ENCODE results near the gene ELP1. TPM values are rescaled to one million over a fixed set of nuclear protein-coding genes. Genes with fewer than 3 reads are reported as not detected.
"Not testable (repeated sequence)": the region's sequence is repeated elsewhere in the genome, so short reads cannot be mapped to it uniquely, and the experiment has no call there.

ELP1 gene
- total RNA-seq, 1 donor from 2014 or later, result 23.2 TPM

- H3K27ac Mint-ChIP-seq (ENCODE audit: unreplicated experiment), result no peak overlapping the region
- H3K4me1 Mint-ChIP-seq (ENCODE audit: unreplicated experiment), result peaks cover 14% of the 10 kb centered on the region
- no peaks in the 10 kb centered on the region for H3K36me3 Mint-ChIP-seq (ENCODE audit: low read depth, unreplicated experiment)
- no peak for TF ChIP-seq CTCF (IDR thresholded peaks at IDR 0.05; ENCODE audit: unreplicated experiment)
- no peak for DNase-seq (ENCODE audit: low spot score)
- no peaks in the 10 kb centered on the region for H3K27me3 Mint-ChIP-seq (ENCODE audit: unreplicated experiment)
- no peak overlapping the region for H3K4me3 Mint-ChIP-seq (ENCODE audit: unreplicated experiment)
- H3K9me3 Mint-ChIP-seq (ENCODE audit: unreplicated experiment), result no peaks in the 10 kb centered on the region
Observed at GRCh38 chr9:108850293-108850897, 83.5 kb downstream of the ELP1 start.

- not testable (repeated sequence) for H3K27ac Mint-ChIP-seq (ENCODE audit: unreplicated experiment)
Observed at GRCh38 chr9:108848296-108848695, 85.6 kb downstream of the ELP1 start.

GRCh38 chr9:108845947-108846346, 88.0 kb downstream of the ELP1 start:
- no peaks in the 10 kb centered on the region for H3K36me3 Mint-ChIP-seq (ENCODE audit: low read depth, unreplicated experiment)
- no peaks in the 10 kb centered on the region for H3K27me3 Mint-ChIP-seq (ENCODE audit: unreplicated experiment)
- peaks cover 9% of the 10 kb centered on the region for H3K4me1 Mint-ChIP-seq (ENCODE audit: unreplicated experiment)
- no peak for DNase-seq (ENCODE audit: low spot score)
- H3K9me3 Mint-ChIP-seq (ENCODE audit: unreplicated experiment), result no peaks in the 10 kb centered on the region
- no peak overlapping the region for H3K27ac Mint-ChIP-seq (ENCODE audit: unreplicated experiment)
- H3K4me3 Mint-ChIP-seq (ENCODE audit: unreplicated experiment), result no peak overlapping the region
- no peak for TF ChIP-seq CTCF (IDR thresholded peaks at IDR 0.05; ENCODE audit: unreplicated experiment)

More at GRCh38 chr9:108848296-108848695, 85.6 kb downstream of the ELP1 start:
- H3K27me3 Mint-ChIP-seq (ENCODE audit: unreplicated experiment); H3K36me3 Mint-ChIP-seq (ENCODE audit: low read depth, unreplicated experiment); DNase-seq (ENCODE audit: low spot score); H3K4me3 Mint-ChIP-seq (ENCODE audit: unreplicated experiment); H3K9me3 Mint-ChIP-seq (ENCODE audit: unreplicated experiment): not testable (repeated sequence)
- H3K4me1 Mint-ChIP-seq (ENCODE audit: unreplicated experiment), result peaks cover 14% of the 10 kb centered on the region

- H3K9me3 Mint-ChIP-seq (ENCODE audit: unreplicated experiment), result no peaks in the 10 kb centered on the region
- no peaks in the 10 kb centered on the region for H3K36me3 Mint-ChIP-seq (ENCODE audit: low read depth, unreplicated experiment)
- H3K27me3 Mint-ChIP-seq (ENCODE audit: unreplicated experiment), result no peaks in the 10 kb centered on the region
- no peak overlapping the region for H3K4me3 Mint-ChIP-seq (ENCODE audit: unreplicated experiment)
- DNase-seq (ENCODE audit: low spot score), result no peak
- H3K27ac Mint-ChIP-seq (ENCODE audit: unreplicated experiment), result no peak overlapping the region
- H3K4me1 Mint-ChIP-seq (ENCODE audit: unreplicated experiment), result peaks cover 9% of the 10 kb centered on the region
- no peak for TF ChIP-seq CTCF (IDR thresholded peaks at IDR 0.05; ENCODE audit: unreplicated experiment)
Observed at GRCh38 chr9:108845507-108845906, 88.4 kb downstream of the ELP1 start.

DNA sequence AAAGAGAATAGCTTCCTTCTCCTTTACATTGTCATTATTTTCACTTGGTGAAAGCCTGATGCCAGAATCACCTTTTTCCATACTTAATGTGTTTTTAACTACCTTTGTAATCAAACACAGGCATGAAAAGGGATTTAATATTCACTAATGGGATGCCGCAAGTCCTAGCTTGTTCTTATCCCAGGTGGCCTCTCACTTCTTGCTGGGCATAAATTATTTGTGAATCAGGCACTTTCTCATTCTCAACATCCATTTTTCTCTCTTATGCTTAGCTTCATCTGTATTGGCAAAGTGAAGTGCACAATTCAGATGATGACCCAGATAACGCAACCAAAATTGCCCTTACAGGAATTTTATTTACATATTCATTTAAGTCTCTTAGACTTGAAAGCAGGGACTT, 89.1 kb downstream of the ELP1 start:
- H3K36me3 Mint-ChIP-seq (ENCODE audit: low read depth, unreplicated experiment), result no peaks in the 10 kb centered on the region
- H3K4me3 Mint-ChIP-seq (ENCODE audit: unreplicated experiment), result no peak overlapping the region
- no peak for TF ChIP-seq CTCF (IDR thresholded peaks at IDR 0.05; ENCODE audit: unreplicated experiment)
- H3K4me1 Mint-ChIP-seq (ENCODE audit: unreplicated experiment), result peaks cover 9% of the 10 kb centered on the region
- no peak overlapping the region for H3K27ac Mint-ChIP-seq (ENCODE audit: unreplicated experiment)
- no peaks in the 10 kb centered on the region for H3K9me3 Mint-ChIP-seq (ENCODE audit: unreplicated experiment)
- no peak for DNase-seq (ENCODE audit: low spot score)
- no peaks in the 10 kb centered on the region for H3K27me3 Mint-ChIP-seq (ENCODE audit: unreplicated experiment)
